DOHH2 (cell line): ENCODE measurements around the gene BATF2.

Source experiments
- H3F3A ChIP-seq: fragments of 200-600 bp; sonication (generic), shearing (Covaris generic); 2 replicates; pipeline ENCODE4 v1.6.0; 2016; ENCODE audit warnings: antibody characterized with exemption, mild to moderate bottlenecking; ENCODE audit not compliant: control insufficient read depth, insufficient read depth
- H3K27ac ChIP-seq: fragments of 200-600 bp; sonication (generic); 2 replicates; pipeline ENCODE4 v1.5.1; 2014; ENCODE audit warnings: low read depth, mild to moderate bottlenecking, low read length, moderate library complexity
- H3K27me3 ChIP-seq: fragments of 200-600 bp; sonication (generic); 2 replicates; pipeline ENCODE4 v1.6.1; 2014; ENCODE audit warnings: mild to moderate bottlenecking, low read length, mixed read lengths; ENCODE audit not compliant: control insufficient read depth
- H3K36me3 ChIP-seq: fragments of 200-600 bp; sonication (generic); 2 replicates; pipeline ENCODE4 v1.6.1; 2014; ENCODE audit warnings: mild to moderate bottlenecking, low read length, moderate library complexity, mixed read lengths; ENCODE audit not compliant: control insufficient read depth
- H3K4me1 ChIP-seq: fragments of 200-600 bp; sonication (generic); 2 replicates; pipeline ENCODE4 v1.6.1; 2014; ENCODE audit warnings: mild to moderate bottlenecking, low read length, mixed read lengths; ENCODE audit not compliant: control insufficient read depth
- H3K4me2 ChIP-seq: fragments of 200-600 bp; sonication (generic); 2 replicates; pipeline ENCODE4 v1.6.0; 2014; ENCODE audit warnings: mild to moderate bottlenecking, low read length, moderate library complexity
- H3K4me3 ChIP-seq: fragments of 200-600 bp; sonication (generic); 2 replicates; pipeline ENCODE4 v1.5.1; 2014; ENCODE audit warnings: mild to moderate bottlenecking, low read length, mixed read lengths
- H3K79me2 ChIP-seq: fragments of 200-600 bp; sonication (generic); 2 replicates; pipeline ENCODE4 v1.6.1; 2014; ENCODE audit warnings: mild to moderate bottlenecking, low read length, mixed read lengths; ENCODE audit not compliant: control insufficient read depth
- H3K9me2 ChIP-seq: fragments of 200-600 bp; sonication (generic); replicated peaks from 2 replicates; pipeline ENCODE4 v1.6.1; 2014; ENCODE audit warnings: mild to moderate bottlenecking, low read length, mixed read lengths; ENCODE audit not compliant: control insufficient read depth
- H3K9me3 ChIP-seq: fragments of 200-600 bp; sonication (generic); 2 replicates; pipeline ENCODE4 v1.6.1; 2014; ENCODE audit warnings: antibody characterized with exemption, low read length, mixed read lengths; ENCODE audit not compliant: control insufficient read depth, insufficient read depth
- H4K20me1 ChIP-seq: fragments of 200-600 bp; sonication (generic); 2 replicates; pipeline ENCODE4 v1.6.0; 2014; ENCODE audit warnings: low read depth, mild to moderate bottlenecking, antibody characterized with exemption, low read length, moderate library complexity; ENCODE audit not compliant: control insufficient read depth, insufficient read depth
- CTCF ChIP-seq: fragments of 200-600 bp; sonication (generic); IDR thresholded peaks from one replicate; pipeline ENCODE4 v1.5.1; 2014; ENCODE audit warnings: antibody characterized with exemption, mild to moderate bottlenecking, low read depth, low read length; ENCODE audit not compliant: poor library complexity, severe bottlenecking
- EZH2phosphoT487 ChIP-seq: fragments of 200-600 bp; sonication (generic); IDR thresholded peaks from 2 replicates; pipeline ENCODE4 v1.6.1; 2017; ENCODE audit warnings: borderline replicate concordance, mild to moderate bottlenecking, antibody characterized with exemption, low read length, moderate library complexity, mixed read lengths

The BATF2 gene

GRCh38 chr11:64976651-64977050 is 20.1 kb downstream of the BATF2 start:
- no peaks in the 10 kb centered on the region for H3K27me3 ChIP-seq
- H3K9me2 ChIP-seq = no peaks in the 10 kb centered on the region
- H3K4me2 ChIP-seq = no peak overlapping the region
- H4K20me1 ChIP-seq = no peaks in the 10 kb centered on the region
- H3K9me3 ChIP-seq = no peaks in the 10 kb centered on the region
- no peak overlapping the region for H3K27ac ChIP-seq
- TF ChIP-seq EZH2phosphoT487 = no peak
- no peak for TF ChIP-seq CTCF
- no peaks in the 10 kb centered on the region for H3K36me3 ChIP-seq
- H3K79me2 ChIP-seq = no peaks in the 10 kb centered on the region
- H3K4me1 ChIP-seq = peaks cover 53% of the 10 kb centered on the region
- H3F3A ChIP-seq = peaks cover 16% of the 10 kb centered on the region
- H3K4me3 ChIP-seq = no peak overlapping the region

- Histone ChIP-seq H3K27me3 (no peaks in the 10 kb centered on the region), H3K36me3 (no peaks in the 10 kb centered on the region), H4K20me1 (no peaks in the 10 kb centered on the region), H3K4me2 (peak overlapping the region; percentile 62), H3K9me3 (no peaks in the 10 kb centered on the region), H3F3A (peaks cover 16% of the 10 kb centered on the region), H3K9me2 (no peaks in the 10 kb centered on the region), H3K4me1 (peaks cover 54% of the 10 kb centered on the region), H3K79me2 (no peaks in the 10 kb centered on the region), H3K27ac (peak overlapping the region; percentile 65), H3K4me3 (peak overlapping the region; percentile 60)
- TF ChIP-seq EZH2phosphoT487 (no peak), CTCF (no peak)
Measured at GRCh38 chr11:64974124-64974523, 22.6 kb downstream of the BATF2 start.

GRCh38 chr11:64971421-64972233 is 25.1 kb downstream of the BATF2 start, which contains the start of gene MAJIN:
Gene MAJIN, minus strand, starts transcription at chr11:64972108. Its CDS starts 12,703 bp downstream, at chr11:64959405.
- Histone ChIP-seq H3F3A (peaks cover 13% of the 10 kb centered on the region), H3K4me3 (peak within 1 kb of the TSS; percentile 15; the same call in 1 of the 2 replicates), H3K36me3 (no peaks in the 10 kb centered on the region), H3K9me3 (no peaks in the 10 kb centered on the region), H4K20me1 (no peaks in the 10 kb centered on the region), H3K79me2 (no peaks in the 10 kb centered on the region), H3K4me1 (peaks cover 44% of the 10 kb centered on the region), H3K4me2 (peak within 1 kb of the TSS; percentile 54), H3K27ac (no peak within 1 kb of the TSS; the same call in 1 of the 2 replicates), H3K9me2 (no peaks in the 10 kb centered on the region), H3K27me3 (no peaks in the 10 kb centered on the region)
- TF ChIP-seq CTCF (no peak), EZH2phosphoT487 (no peak)
